RPMI8226 (cell line): ENCODE measurements around the gene DENND1A.
"Not testable (repeated sequence)": the region's sequence is repeated elsewhere in the genome, so short reads cannot be mapped to it uniquely, and the experiment has no call there.

Source experiments
- DNase-seq: peaks from one replicate; pipeline ENCODE4 v3.0.0-alpha.2; 2015

The DENND1A gene

GRCh38 chr9:123643518-123643917 lies 286.4 kb downstream of the DENND1A start:
- no peak for DNase-seq

GRCh38 chr9:123642291-123643278 lies 287.3 kb downstream of the DENND1A start:
- no peak for DNase-seq

GRCh38 chr9:123640792-123641222 lies 289.1 kb downstream of the DENND1A start:
- DNase-seq, result no peak

- DNase-seq, result no peak
Observed at GRCh38 chr9:123639743-123640142, 290.2 kb downstream of the DENND1A start.

GRCh38 chr9:123637945-123638634 lies 291.8 kb downstream of the DENND1A start:
- no peak for DNase-seq

- DNase-seq, result no peak
Observed at GRCh38 chr9:123637606-123637944, 292.4 kb downstream of the DENND1A start.

- not testable (repeated sequence) for DNase-seq
Observed at GRCh38 chr9:123636805-123637204, 293.1 kb downstream of the DENND1A start.

- no peak for DNase-seq
Observed at GRCh38 chr9:123631862-123632261, 298.1 kb downstream of the DENND1A start.

- no peak for DNase-seq
Observed at GRCh38 chr9:123630233-123630632, 299.7 kb downstream of the DENND1A start.

GRCh38 chr9:123629531-123629930 lies 300.4 kb downstream of the DENND1A start:
- DNase-seq, result no peak

GRCh38 chr9:123622711-123623241 lies 307.1 kb downstream of the DENND1A start:
- no peak for DNase-seq

- no peak for DNase-seq
Observed at GRCh38 chr9:123620239-123620638, 309.7 kb downstream of the DENND1A start.

GRCh38 chr9:123617952-123618678 lies 311.8 kb downstream of the DENND1A start:
- no peak for DNase-seq

GRCh38 chr9:123617286-123617685 lies 312.6 kb downstream of the DENND1A start:
- no peak for DNase-seq

- no peak for DNase-seq
Observed at GRCh38 chr9:123616707-123617106, 313.2 kb downstream of the DENND1A start.

GRCh38 chr9:123615381-123615780 lies 314.5 kb downstream of the DENND1A start:
- no peak for DNase-seq

- DNase-seq, result no peak
Observed at GRCh38 chr9:123614306-123615263, 315.3 kb downstream of the DENND1A start.

- no peak for DNase-seq
Observed at GRCh38 chr9:123611226-123611625, 318.7 kb downstream of the DENND1A start.

- DNase-seq, result no peak
Observed at GRCh38 chr9:123609844-123610243, 320.1 kb downstream of the DENND1A start.

- DNase-seq, result no peak
Observed at GRCh38 chr9:123608104-123608503, 321.8 kb downstream of the DENND1A start.

GRCh38 chr9:123607479-123607878 lies 322.4 kb downstream of the DENND1A start:
- no peak for DNase-seq

- no peak for DNase-seq
Observed at GRCh38 chr9:123606141-123606540, 323.8 kb downstream of the DENND1A start.
